Measurements from ENCODE around the gene LRRC2. TPM values are rescaled to one million over a fixed set of nuclear protein-coding genes. Genes with fewer than 3 reads are reported as not detected.

The LRRC2 gene
- total RNA-seq, 2 donors from 2014 or later = 0.42 to 0.52 TPM

Other genes starting within 250 kb of the LRRC2 start
- gene CCR2, start 212.2 kb downstream of the LRRC2 start, total RNA-seq = 10 to 100 TPM; 12.4 to 14.2 TPM
- gene CCR5, start 195.4 kb downstream of the LRRC2 start, total RNA-seq = 1 to 10 TPM; 3.2 to 8.3 TPM
- gene CCRL2, start 159.0 kb downstream of the LRRC2 start, total RNA-seq = 1 to 10 TPM; 1.9 to 2.4 TPM
- not detected for gene LTF, start 101.4 kb downstream of the LRRC2 start, total RNA-seq
- not detected for gene RTP3, start 68.3 kb downstream of the LRRC2 start, total RNA-seq
- gene FAM240A, start 46.2 kb upstream of the LRRC2 start, total RNA-seq = not detected
- 10 to 100 TPM; 21.1 to 38.4 TPM for gene ALS2CL, start 127.4 kb upstream of the LRRC2 start, total RNA-seq
- 1 to 10 TPM in 1 of 2 donors, under 1 TPM in 1; 0.86 to 1.3 TPM for gene TMIE, start 135.1 kb upstream of the LRRC2 start, total RNA-seq
- gene PRSS50, start 151.6 kb upstream of the LRRC2 start, total RNA-seq = not detected